Measurements from ENCODE around the gene SH3GL1. TPM values are rescaled to one million over a fixed set of nuclear protein-coding genes. Genes with fewer than 3 reads are reported as not detected.

Gene SH3GL1
- total and polyA plus RNA-seq, 3 experiments from 2014 or later = 24.7 to 41.2 (median 39.8) TPM

GRCh38 chr19:4399812-4400134 is 574 bp downstream of the SH3GL1 start:
- DNase-seq = peak in 1 of 5 donors; percentile 18
- no peaks in the 10 kb centered on the region for H3K27me3 Mint-ChIP-seq

DNA sequence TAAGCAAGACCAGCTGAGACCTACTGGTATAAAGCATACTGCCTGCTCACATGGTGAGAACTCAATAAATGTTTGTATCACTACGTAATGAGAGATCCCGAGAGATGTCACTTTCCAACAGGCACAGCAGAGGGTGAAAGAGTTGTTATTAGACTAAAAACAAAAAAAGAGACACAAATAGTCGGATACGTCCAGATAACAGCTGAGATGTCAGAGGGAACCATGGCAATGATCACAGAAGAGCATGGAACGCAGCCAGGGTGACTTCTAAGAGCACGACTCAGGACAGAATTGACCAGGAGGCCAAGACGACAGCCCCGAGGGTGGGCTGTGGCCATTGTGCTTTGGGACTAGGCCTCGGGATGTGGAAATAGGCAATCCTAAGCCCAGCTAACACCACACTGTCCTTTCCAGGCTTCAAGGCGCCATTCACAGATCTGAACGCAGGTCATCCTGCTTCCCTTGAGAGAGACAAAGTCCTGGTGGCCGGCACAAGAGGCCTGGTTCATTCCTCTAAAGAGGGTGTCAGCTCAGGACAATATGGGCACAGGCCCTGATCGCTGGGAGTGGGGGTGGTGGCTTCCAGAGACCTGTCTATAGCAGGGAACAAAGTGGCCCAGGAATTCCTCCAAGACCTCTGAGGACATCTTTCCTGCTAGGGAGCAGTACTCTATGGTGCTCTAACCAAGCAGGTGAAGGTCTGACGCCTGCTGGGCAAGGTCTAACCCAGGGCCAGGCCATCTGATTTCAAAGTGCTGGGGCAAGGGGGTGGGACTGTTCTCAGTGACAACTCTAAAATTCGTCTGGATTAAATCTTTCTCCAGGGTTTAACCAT is 3.2 kb downstream of the SH3GL1 start:
- Histone ChIP-seq H3K4me3 (ENCODE audit: low read length) (no peak overlapping the region), H3K27me3 (ENCODE audit: insufficient read depth, low read length, poor library complexity, severe bottlenecking) (no peaks in the 10 kb centered on the region), H3K9me3 (ENCODE audit: low read length) (no peaks in the 10 kb centered on the region), H3K4me1 (ENCODE audit: insufficient read depth, low read length) (peaks cover 63% of the 10 kb centered on the region), H3K27ac (ENCODE audit: low read depth, low read length) (peak overlapping the region; percentile 6), H3K36me3 (ENCODE audit: insufficient read depth, low read length) (peaks cover 5% of the 10 kb centered on the region)
- Mint-ChIP-seq H3K4me3 (peak overlapping the region in 1 of 7 donors; percentile 77), H3K36me3 (peaks cover 0 to 40% (median 3%) of the 10 kb centered on the region in 3 donors), H3K27ac (peak overlapping the region in 6 of 8 donors; percentile 2 to 75 (median 47)), H3K27me3 (no peaks in the 10 kb centered on the region), H3K4me1 (peaks cover 52 to 79% (median 71%) of the 10 kb centered on the region in 3 donors), H3K9me3 (no peaks in the 10 kb centered on the region)
- no peak for DNase-seq
- CTCF ChIA-PET = interaction anchor here (1.2 kb wide), 1 partner anchor 27 kb away, joined by 3 read pairs; no protein-coding TSS in a partner anchor
- POLR2A ChIA-PET = no interaction called here

More at GRCh38 chr19:4399812-4400134, 574 bp downstream of the SH3GL1 start:
- Mint-ChIP-seq H3K4me3 (peak overlapping the region; percentile 79 to 94 (median 86)), H3K36me3 (peaks cover 0 to 29% (median 3%) of the 10 kb centered on the region in 3 donors), H3K4me1 (peaks cover 55 to 83% (median 73%) of the 10 kb centered on the region in 3 donors), H3K27ac (peak overlapping the region; percentile 73 to 98 (median 94)), H3K9me3 (no peaks in the 10 kb centered on the region)
- peaks cover 60% of the 10 kb centered on the region for H3K4me1 ChIP-seq (ENCODE audit: insufficient read depth, low read length)
- H3K4me3 ChIP-seq (ENCODE audit: low read length) = peak overlapping the region; percentile 92
- ChIA-PET CTCF (interaction anchor here (0.6 to 2.9 kb wide), 13 partner anchors 8 to 133 kb away, joined by 3 to 18 read pairs (median 4); partner anchors contain the start of genes HDGFL2 and MPND), POLR2A (interaction anchor here (1.0 to 1.4 kb wide), 5 partner anchors 20 to 153 kb away, joined by 4 to 9 read pairs (median 5); partner anchors contain the start of genes HDGFL2 and YJU2)
- peaks cover 5% of the 10 kb centered on the region for H3K36me3 ChIP-seq (ENCODE audit: insufficient read depth, low read length)
- peak overlapping the region; percentile 91 for H3K27ac ChIP-seq (ENCODE audit: low read depth, low read length)
- no peaks in the 10 kb centered on the region for H3K27me3 ChIP-seq (ENCODE audit: insufficient read depth, low read length, poor library complexity, severe bottlenecking)
- no peaks in the 10 kb centered on the region for H3K9me3 ChIP-seq (ENCODE audit: low read length)

- Histone ChIP-seq H3K27ac (ENCODE audit: low read depth, low read length) (no peak overlapping the region), H3K36me3 (ENCODE audit: insufficient read depth, low read length) (peaks cover 9% of the 10 kb centered on the region), H3K4me1 (ENCODE audit: insufficient read depth, low read length) (peaks cover 67% of the 10 kb centered on the region), H3K27me3 (ENCODE audit: insufficient read depth, low read length, poor library complexity, severe bottlenecking) (no peaks in the 10 kb centered on the region), H3K9me3 (ENCODE audit: low read length) (no peaks in the 10 kb centered on the region), H3K4me3 (ENCODE audit: low read length) (no peak overlapping the region)
- ChIA-PET POLR2A (no interaction called here), CTCF (interaction anchor here (0.8 to 1.3 kb wide), 4 partner anchors 14 to 42 kb away, joined by 3 to 5 read pairs (median 4); no protein-coding TSS in a partner anchor)
- no peak overlapping the region for H3K4me3 Mint-ChIP-seq
- no peaks in the 10 kb centered on the region for H3K27me3 Mint-ChIP-seq
- H3K36me3 Mint-ChIP-seq = peaks cover 0 to 55% (median 5%) of the 10 kb centered on the region in 3 donors
- peak overlapping the region in 3 of 8 donors; percentile 13 to 56 (median 27) for H3K27ac Mint-ChIP-seq
- no peaks in the 10 kb centered on the region for H3K9me3 Mint-ChIP-seq
- H3K4me1 Mint-ChIP-seq = peaks cover 42 to 83% (median 61%) of the 10 kb centered on the region in 3 donors
- DNase-seq = no peak
These were observed 6.3 kb downstream of the SH3GL1 start for GRCh38 chr19:4393947-4394590.

- Histone ChIP-seq H3K4me1 (ENCODE audit: insufficient read depth, low read length) (peaks cover 45% of the 10 kb centered on the region), H3K4me3 (ENCODE audit: low read length) (no peak overlapping the region), H3K36me3 (ENCODE audit: insufficient read depth, low read length) (peaks cover 4% of the 10 kb centered on the region), H3K9me3 (ENCODE audit: low read length) (no peaks in the 10 kb centered on the region), H3K27ac (ENCODE audit: low read depth, low read length) (no peak overlapping the region), H3K27me3 (ENCODE audit: insufficient read depth, low read length, poor library complexity, severe bottlenecking) (no peaks in the 10 kb centered on the region)
- Mint-ChIP-seq H3K9me3 (no peaks in the 10 kb centered on the region), H3K27ac (peak overlapping the region in 1 of 8 donors; percentile 78), H3K4me3 (peak overlapping the region in 1 of 7 donors; percentile 74), H3K36me3 (peaks cover 0 to 63% (median 5%) of the 10 kb centered on the region in 3 donors), H3K4me1 (peaks cover 34 to 72% (median 51%) of the 10 kb centered on the region in 3 donors), H3K27me3 (no peaks in the 10 kb centered on the region)
- ChIA-PET CTCF (interaction anchor here (1.0 to 1.8 kb wide), 4 partner anchors 8 to 39 kb away, joined by 3 to 6 read pairs (median 4); partner anchors contain the start of gene SH3GL1), POLR2A (interaction anchor here (0.6 kb wide), 1 partner anchor 494 kb away, joined by 3 read pairs; no protein-coding TSS in a partner anchor)
- DNase-seq = no peak
These were observed 8.5 kb downstream of the SH3GL1 start for GRCh38 chr19:4391701-4392483.

GRCh38 chr19:4391306-4391693 is 9.0 kb downstream of the SH3GL1 start:
- Mint-ChIP-seq H3K4me1 (peaks cover 29 to 66% (median 45%) of the 10 kb centered on the region in 3 donors), H3K27me3 (no peaks in the 10 kb centered on the region), H3K9me3 (no peaks in the 10 kb centered on the region), H3K4me3 (no peak overlapping the region), H3K36me3 (peaks cover 0 to 61% (median 3%) of the 10 kb centered on the region in 3 donors), H3K27ac (peak overlapping the region in 1 of 8 donors; percentile 69)
- Histone ChIP-seq H3K27me3 (ENCODE audit: insufficient read depth, low read length, poor library complexity, severe bottlenecking) (no peaks in the 10 kb centered on the region), H3K4me1 (ENCODE audit: insufficient read depth, low read length) (peaks cover 42% of the 10 kb centered on the region), H3K9me3 (ENCODE audit: low read length) (no peaks in the 10 kb centered on the region), H3K27ac (ENCODE audit: low read depth, low read length) (no peak overlapping the region), H3K36me3 (ENCODE audit: insufficient read depth, low read length) (peaks cover 4% of the 10 kb centered on the region), H3K4me3 (ENCODE audit: low read length) (no peak overlapping the region)
- CTCF ChIA-PET = interaction anchor here (1.0 to 1.8 kb wide), 3 partner anchors 9 to 39 kb away, joined by 4 to 6 read pairs (median 5); partner anchors contain the start of gene SH3GL1
- DNase-seq = no peak
- POLR2A ChIA-PET = no interaction called here

DNA sequence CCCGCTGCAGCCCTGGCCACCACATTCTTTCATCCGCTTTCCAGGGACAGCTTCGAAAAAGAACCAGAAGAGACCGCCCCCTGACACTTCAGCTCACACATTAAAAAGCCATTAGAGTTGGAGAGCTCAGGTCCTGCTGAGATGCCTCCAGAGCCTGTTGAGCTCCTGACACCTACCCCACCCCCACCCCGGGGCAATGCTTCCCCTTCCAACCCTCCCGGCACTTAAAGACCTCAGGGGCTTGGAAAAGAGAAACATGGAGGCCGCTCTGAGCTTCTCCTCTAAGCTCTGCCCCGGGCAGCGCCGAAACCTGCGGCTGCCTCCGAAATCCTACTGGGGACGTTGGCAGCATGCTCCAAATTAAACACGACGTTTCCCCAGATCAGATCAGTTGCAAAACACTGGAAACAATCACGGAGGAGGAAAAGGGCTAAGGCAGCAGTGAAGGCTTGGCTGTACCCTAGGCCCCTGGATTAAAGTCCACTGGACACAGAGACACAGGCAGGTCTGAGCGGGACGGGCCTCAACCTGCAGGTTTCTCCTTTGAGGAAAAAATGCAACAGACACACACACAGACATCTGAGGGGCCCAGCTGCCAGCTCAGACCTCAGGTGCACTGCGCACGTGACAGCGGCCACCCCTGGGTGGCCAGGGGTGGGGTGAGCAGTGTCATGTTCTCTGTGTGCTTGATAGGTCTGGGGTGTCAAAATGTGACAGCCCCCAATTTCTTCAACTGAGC is 9.6 kb downstream of the SH3GL1 start:
- peaks cover 4% of the 10 kb centered on the region for H3K36me3 ChIP-seq (ENCODE audit: insufficient read depth, low read length)
- ChIA-PET CTCF (interaction anchor here (0.6 to 1.8 kb wide), 6 partner anchors 8 to 38 kb away, joined by 3 to 6 read pairs (median 4); partner anchors contain the start of genes CHAF1A and SH3GL1), POLR2A (no interaction called here)
- H3K9me3 ChIP-seq (ENCODE audit: low read length) = no peaks in the 10 kb centered on the region
- Mint-ChIP-seq H3K9me3 (no peaks in the 10 kb centered on the region), H3K27me3 (no peaks in the 10 kb centered on the region), H3K36me3 (peaks cover 0 to 61% (median 3%) of the 10 kb centered on the region in 3 donors), H3K27ac (peak overlapping the region in 6 of 8 donors; percentile 4 to 96 (median 60)), H3K4me3 (no peak overlapping the region), H3K4me1 (peaks cover 29 to 63% (median 45%) of the 10 kb centered on the region in 3 donors)
- H3K27ac ChIP-seq (ENCODE audit: low read depth, low read length) = no peak overlapping the region
- no peaks in the 10 kb centered on the region for H3K27me3 ChIP-seq (ENCODE audit: insufficient read depth, low read length, poor library complexity, severe bottlenecking)
- peaks cover 42% of the 10 kb centered on the region for H3K4me1 ChIP-seq (ENCODE audit: insufficient read depth, low read length)
- no peak for DNase-seq
- H3K4me3 ChIP-seq (ENCODE audit: low read length) = no peak overlapping the region

Measured in CD8-positive, alpha-beta memory T cell (primary cell).